GM15510 (cell line): Measurements from ENCODE around the gene PRR36.

Experiments used
- POLR2A ChIP-seq: IDR thresholded peaks from 3 replicates; pipeline ENCODE4 v1.6.1; 2011; ENCODE audit warnings: borderline replicate concordance; ENCODE audit not compliant: insufficient read length; ENCODE audit errors: extremely low read depth

PRR36 gene

DNA sequence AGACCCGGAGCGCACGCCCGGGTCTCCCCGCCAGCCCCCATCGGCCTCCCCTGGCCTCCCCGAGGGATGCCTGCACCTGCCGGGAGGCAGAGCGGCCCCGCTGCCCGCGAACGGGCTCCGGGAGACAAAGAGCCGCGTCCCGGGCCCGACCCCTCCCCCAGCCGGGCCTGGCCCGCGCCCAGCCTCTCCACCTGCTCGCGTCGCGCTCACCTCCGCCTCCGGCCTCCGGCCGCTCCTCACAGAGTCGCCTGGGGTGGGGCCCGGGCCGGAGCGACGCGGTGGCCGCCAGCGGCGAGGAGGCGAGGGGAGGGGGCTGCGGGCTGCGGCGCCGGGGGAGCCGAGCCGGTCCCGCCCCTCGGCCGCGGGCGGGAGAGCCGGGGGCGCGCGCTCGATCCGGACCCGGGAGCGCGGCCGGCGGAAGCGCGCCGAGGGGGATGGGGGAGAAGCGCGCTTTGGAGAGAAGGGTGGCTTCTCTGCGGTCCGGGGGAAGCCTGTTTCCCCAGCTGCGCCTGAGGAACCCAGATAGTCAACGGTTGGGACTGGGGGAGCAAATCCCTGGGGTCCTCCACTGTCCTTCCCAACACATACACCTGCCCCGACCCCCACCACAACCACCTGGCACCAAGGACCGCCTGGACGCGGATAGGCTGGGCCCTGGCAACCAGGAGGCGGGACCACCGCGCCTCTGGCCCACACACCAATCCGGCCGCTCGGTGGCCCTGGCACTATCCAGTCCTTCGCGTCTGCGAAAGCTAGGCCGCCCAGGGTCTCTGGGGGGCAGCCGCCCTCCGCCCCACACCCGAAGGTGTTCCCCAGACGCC lies at the start of gene PRR36:
Gene PRR36 (minus strand): TSS at position 315 of the 821 bp plus-strand sequence. CDS start 701 bp downstream, outside the sequence.
- no peak for TF ChIP-seq POLR2A

DNA sequence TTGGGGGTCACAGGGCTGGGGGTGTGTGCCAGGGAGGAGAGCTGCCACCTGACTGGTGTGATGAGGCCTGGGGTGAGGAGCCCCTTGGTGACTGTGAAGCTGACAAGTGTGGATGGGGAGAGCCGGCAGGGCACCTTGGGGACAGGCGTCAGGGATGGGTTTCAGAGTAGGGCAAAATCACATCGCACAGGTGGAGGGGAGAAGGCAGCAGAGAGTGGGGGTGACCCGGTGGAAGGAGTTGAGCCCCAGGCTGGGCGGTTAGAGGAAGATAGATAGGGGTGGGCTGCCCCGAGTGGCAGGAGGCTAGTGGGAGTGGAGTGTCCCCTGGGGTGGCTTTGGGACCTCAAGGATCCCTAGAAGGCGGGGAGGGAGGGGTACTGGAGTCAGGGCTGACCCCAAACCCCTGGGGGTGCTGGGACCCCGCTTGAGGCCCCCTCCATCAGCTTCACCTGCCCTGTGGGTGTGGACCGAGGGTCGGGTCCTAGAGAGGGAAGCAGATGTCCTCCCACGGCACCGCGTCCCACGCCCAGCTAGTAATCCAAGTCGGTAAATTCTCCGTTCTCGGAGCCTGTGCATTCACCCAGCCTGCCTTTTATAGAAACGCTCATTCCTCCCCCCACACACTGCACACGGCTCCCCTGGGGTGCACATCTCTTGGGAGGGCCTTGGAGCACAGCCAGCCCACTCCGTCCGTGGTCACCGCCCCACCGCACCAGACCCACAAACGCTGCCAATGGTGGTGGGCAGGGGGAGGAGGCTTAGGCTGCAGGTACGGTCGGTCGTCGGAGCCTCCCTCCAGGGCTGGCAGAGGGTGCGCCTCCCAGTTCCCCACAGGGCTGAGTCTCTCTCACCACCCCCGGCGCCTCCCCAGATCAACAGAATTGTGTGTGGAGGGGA lies 49.4 kb upstream of the PRR36 start:
- no peak for TF ChIP-seq POLR2A

DNA sequence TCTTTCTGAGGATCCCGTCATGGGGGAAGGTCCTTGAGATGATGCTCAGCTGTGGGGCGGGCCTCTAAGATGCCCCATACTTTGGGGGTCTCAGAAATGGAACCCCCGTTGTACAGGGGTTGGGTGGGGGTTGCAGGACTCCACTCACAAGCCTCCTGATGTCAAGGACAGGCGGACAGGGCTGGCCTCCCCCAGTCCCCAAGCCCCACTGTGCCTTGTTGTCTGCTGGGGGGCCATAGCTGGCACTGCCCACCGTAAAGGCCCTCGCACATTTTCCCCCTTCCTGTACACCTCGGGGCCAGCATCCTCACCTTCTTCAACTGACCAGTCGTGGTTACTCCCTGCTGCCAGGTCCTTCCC lies 48.6 kb upstream of the PRR36 start:
- TF ChIP-seq POLR2A: no peak

DNA sequence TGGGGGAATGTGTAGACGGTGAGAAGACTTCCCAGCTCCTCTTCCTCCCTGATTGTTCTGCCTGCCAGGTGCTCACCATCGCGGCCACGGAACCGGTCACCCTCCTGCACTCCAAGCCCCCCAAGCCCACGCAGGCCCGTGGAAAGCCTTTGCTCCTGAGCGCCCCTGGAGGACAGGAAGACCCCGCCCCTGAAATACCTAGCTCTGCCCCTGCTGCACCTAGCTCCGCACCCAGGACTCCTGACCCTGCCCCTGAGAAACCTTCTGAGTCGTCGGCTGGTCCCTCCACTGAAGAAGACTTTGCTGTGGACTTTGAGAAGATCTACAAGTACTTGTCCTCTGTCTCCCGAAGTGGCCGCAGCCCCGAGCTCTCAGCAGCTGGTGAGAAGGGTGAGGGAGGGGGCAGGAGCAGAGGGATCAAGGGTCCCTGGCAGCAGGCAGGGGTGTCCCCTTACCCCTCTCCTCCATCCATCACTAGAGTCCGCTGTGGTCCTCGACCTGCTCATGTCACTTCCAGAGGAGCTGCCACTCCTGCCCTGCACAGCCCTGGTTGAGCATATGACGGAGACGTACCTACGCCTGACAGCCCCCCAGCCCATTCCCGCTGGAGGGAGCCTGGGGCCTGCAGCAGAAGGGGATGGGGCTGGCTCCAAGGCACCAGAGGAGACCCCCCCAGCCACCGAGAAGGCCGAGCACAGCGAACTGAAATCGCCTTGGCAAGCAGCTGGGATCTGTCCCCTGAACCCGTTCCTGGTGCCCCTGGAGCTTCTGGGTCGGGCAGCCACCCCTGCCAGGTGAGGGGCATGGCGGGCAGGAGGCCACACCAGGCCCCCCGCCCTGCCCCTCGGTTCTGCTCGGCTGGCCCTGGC lies 48.0 kb upstream of the PRR36 start:
- TF ChIP-seq POLR2A: no peak

DNA sequence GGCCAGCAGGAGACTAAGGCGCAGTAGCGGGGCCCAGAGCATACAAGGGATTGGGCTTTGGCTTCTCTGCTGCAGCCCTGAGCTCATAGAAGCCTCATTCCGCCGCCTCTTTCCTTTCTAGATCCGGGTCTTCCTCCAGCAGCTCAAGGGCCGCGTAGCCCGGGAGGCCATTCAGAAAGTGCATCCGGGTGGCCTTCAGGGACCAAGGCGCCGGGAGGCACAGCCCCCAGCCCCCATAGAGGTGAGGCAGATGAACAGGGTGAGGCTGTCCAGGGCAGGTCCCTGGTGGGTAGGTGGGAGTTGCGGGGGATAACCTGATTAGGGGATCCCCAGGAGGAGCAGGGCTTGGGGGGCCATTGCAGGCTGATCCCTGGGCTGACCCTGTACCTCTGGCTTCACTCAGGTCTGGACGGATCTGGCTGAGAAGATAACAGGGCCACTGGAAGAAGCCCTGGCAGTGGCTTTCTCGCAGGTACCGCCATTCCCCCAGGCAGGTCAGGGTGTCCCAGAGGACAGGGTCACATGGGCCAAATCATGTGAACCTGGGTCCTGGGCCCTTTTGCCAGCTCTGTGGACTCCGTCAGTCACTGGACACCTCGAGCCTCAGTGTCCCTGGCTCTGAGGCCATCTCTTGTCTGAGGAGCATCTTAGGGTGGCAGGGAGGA lies 47.2 kb upstream of the PRR36 start:
- TF ChIP-seq POLR2A: no peak

DNA sequence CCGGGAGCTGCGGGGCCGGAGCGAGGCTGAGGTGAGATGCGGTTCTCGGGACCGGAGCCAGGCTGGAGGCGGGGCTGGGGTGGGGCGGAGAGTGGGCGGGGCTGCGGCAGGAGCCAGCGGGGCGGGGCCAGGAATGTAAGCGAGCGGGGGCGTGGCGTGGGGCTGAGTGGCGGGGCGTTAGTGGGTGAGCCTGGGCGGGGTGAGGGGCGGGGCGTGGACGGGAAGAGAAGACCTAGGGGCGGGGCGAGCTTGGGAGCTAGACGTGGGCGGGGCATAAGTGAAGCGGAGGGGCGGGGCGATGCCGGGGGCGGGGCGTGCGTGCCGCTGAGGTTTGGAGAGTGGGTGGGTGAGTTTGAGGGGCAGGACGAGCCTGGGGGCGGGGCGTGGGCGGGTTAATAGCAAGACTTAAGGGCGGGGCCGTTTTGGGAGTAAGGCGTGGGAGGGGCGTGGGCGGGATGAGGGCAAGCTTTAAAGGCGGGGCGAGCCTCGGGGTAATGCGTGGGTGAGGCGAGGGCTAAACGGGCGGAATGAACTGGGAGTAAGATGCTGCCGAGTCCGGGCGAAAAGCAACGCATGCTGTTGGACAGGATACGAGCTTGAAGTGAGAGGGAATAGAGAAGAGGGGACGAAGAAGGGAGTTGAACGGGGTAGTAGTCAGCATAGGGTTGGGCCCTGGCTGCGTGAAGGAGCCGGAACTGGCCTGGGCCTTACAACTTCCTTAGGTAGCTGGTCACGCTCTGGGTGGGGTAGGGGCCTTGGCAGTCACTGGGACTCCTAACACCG lies 46.5 kb upstream of the PRR36 start:
- peak; percentile 23 for TF ChIP-seq POLR2A

DNA sequence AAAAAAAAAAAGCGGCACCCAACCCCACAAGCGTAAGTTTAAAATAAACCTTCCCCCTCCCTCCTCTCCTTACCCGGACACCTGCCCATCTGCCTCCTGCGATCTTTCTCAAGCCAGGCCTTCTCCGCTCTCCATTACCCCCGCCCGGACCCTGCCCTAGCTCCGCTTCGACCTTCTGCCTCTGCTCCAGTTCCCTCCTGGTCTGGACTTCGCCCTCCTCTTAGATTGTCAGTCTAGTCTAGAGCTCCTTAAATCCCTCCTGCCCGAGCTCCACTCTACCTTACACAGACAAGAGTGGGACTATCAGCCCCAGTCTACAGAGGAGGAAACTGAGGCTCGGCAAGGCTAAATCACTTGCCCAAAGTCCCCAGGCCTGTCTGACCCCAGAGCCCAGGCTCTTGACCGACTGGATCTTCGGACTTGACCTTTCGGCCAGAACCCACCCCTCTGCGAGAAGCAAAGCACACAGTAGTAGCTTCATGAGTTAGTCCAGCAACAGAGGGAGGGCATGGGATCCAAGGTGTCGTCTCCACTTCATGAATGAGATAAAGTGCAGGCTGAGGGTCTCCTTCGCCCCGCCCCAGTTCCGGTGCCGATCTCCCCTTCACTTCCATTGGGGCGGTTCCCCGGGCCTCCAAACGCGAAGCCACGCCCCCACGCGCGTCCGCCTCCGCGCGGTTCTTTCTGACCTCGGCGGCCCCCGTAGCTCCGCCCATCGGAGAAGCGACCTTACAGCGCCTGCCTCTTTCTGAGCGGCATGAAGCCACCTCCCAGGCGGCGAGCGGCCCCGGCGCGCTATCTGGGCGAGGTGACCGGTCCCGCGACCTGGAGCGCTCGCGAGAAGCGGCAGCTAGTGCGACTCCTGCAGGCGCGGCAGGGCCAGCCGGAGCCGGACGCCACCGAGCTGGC lies 45.7 kb upstream of the PRR36 start, which contains the start of gene SNAPC2:
Gene SNAPC2 (plus strand): TSS at position 729 of the 909 bp plus-strand sequence. CDS start 29 bp downstream, at position 758.
- peak; percentile 60 for TF ChIP-seq POLR2A

DNA sequence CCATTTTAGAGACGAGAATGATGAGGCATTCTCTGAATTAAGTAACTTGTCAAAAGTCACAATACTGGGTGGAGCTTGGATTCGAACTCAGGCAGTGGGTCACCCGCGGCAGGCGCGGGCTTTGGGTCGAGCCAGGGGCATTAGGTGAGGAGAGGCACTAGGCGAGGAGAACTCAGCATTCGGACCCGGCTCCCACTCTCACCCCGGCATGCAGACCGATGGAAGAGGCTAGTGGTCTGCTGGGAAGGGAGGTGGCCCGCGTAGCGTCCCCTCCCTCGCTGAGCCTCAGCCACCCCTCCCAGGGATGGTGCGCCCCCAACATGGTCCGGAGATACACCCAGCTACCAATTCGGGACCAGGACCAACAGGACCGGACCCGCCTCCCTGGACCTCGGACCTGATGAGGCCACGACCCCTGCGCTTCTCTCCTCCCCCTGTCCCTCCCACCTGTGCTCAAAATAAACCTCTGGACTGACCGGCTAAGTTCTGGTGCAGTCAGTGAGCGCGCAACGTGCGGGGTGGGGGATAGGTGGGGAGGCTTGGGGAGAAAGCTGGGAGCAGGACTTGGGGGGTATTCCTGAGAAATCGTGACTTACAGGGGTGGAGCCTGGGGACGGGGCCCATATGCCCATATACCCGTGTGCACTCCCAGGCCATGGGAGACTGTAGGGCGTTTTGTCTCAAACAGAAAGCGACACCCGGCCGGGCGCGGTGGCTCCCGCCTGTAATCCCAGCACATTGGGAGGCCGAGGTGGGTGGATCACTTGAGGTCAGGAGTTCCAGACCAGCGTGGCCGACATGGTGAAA lies 44.6 kb upstream of the PRR36 start:
- no peak for TF ChIP-seq POLR2A

DNA sequence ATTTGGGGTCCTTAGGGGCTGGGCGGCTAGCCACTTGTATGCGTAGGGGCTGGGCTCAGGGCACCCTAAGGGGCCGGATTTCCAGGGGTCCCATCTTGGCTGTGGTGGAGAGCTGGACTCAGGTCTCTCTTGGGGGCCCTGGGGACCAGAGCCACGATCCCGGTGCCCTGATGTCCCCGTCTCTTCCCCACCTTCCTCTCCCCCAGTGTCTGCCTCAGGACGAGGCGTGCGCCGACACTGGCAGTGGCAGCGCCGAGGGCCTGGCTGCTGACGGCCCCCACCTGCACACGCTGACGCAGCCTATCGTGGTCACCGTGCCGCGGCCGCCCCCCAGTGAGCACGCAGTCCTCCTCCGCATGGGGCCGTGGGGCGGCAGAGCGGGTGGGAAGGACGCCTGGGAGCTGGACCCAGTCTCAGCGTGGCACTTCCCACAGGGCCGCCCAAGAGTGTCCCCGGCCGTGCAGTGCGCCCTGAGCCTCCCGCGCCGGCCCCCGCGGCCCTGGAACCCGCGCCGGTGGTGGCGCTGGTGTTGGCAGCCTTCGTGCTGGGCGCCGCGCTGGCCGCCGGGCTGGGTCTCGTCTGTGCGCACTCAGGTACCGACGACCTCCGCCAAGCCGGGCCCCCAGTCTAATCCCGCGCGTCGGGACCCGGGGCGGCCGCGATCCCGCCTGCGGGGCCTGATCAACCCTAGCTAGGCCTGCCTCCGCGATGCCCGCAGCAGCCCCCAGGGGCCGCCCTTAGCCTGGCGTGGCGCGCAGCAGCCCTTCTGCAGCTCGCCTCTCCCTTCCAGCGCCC lies 43.3 kb upstream of the PRR36 start:
- TF ChIP-seq POLR2A: no peak

DNA sequence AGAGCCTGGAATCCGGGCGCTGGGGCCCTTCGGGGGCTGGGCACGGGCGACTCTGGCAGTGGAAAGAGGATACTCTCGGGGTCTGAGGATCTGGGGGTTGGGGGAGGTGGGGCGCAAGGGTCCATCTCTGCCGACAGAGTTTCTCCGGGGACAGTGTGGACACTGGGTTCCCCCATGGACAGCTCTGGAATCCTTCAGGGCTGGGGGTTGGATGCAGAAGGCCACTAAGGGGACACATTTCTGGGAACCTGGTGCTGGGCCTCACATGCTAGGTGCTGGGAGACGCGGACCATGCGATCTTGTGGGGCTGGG lies 42.7 kb upstream of the PRR36 start:
- TF ChIP-seq POLR2A: no peak
